Neural cell (in vitro differentiated cells): Measurements from ENCODE around the gene CCDC83. TPM values are rescaled to one million over a fixed set of nuclear protein-coding genes. Genes with fewer than 3 reads are reported as not detected.

Experiments
- H2AFZ ChIP-seq: fragments of 200-600, 300-800 bp; sonication (generic), shearing (Covaris generic); 2 replicates; pipeline ENCODE4 v1.6.0; 2014; ENCODE audit warnings: low read depth, mild to moderate bottlenecking, antibody characterized with exemption, low read length, moderate library complexity
- H3F3A ChIP-seq: fragments of 200-600 bp; shearing (Covaris generic); 2 replicates; pipeline ENCODE4 v1.6.1; 2016; ENCODE audit warnings: mild to moderate bottlenecking, moderate library complexity, mixed read lengths, antibody characterized with exemption, low read length; ENCODE audit not compliant: insufficient read depth, poor library complexity, severe bottlenecking
- H3K27ac ChIP-seq: fragments of 200-600, 300-800 bp; sonication (generic), shearing (Covaris generic); 2 replicates; pipeline ENCODE4 v1.5.1; 2014; ENCODE audit warnings: mild to moderate bottlenecking, low read length, moderate library complexity
- H3K27me3 ChIP-seq: fragments of 300-800, 200-600 bp; sonication (generic), shearing (Covaris generic); 2 replicates; pipeline ENCODE4 v1.6.0; 2014; ENCODE audit warnings: mild to moderate bottlenecking, low read depth, low read length, moderate library complexity; ENCODE audit not compliant: insufficient read depth
- H3K36me3 ChIP-seq: fragments of 300-800, 200-600 bp; sonication (generic), shearing (Covaris generic); 2 replicates; pipeline ENCODE4 v1.5.1; 2014; ENCODE audit warnings: mild to moderate bottlenecking, antibody characterized with exemption, low read length, moderate library complexity; ENCODE audit not compliant: insufficient read depth
- H3K4me2 ChIP-seq: fragments of 300-800, 200-600 bp; sonication (generic), shearing (Covaris generic); 2 replicates; pipeline ENCODE4 v1.6.0; 2014; ENCODE audit warnings: mild to moderate bottlenecking, low read length
- H3K4me3 ChIP-seq: fragments of 300-800, 200-600 bp; sonication (generic), shearing (Covaris generic); 2 replicates; pipeline ENCODE4 v1.5.1; 2014; ENCODE audit warnings: mild to moderate bottlenecking, low read length, moderate library complexity
- H3K79me2 ChIP-seq: fragments of 200-600 bp; shearing (Covaris generic); replicated peaks from 2 replicates; pipeline ENCODE4 v1.6.0; 2014; ENCODE audit warnings: mild to moderate bottlenecking, low read length, moderate library complexity; ENCODE audit not compliant: insufficient read depth
- H3K9ac ChIP-seq: fragments of 300-800, 200-600 bp; sonication (generic), shearing (Covaris generic); 2 replicates; pipeline ENCODE4 v1.6.1; 2016; ENCODE audit warnings: mild to moderate bottlenecking, low read length, mixed read lengths
- H3K9me2 ChIP-seq: fragments of 200-600 bp; shearing (Covaris generic); 2 replicates; pipeline ENCODE4 v1.6.1; 2016; ENCODE audit warnings: mild to moderate bottlenecking, low read length, mixed read lengths; ENCODE audit not compliant: insufficient read depth
- H3K9me3 ChIP-seq: fragments of 200-600, 300-800 bp; sonication (generic), shearing (Covaris generic); 2 replicates; pipeline ENCODE4 v1.6.1; 2016; ENCODE audit warnings: mild to moderate bottlenecking, mixed run types, low read length, moderate library complexity, mixed read lengths
- H4K20me1 ChIP-seq: fragments of 200-600 bp; shearing (Covaris generic); 2 replicates; pipeline ENCODE4 v1.6.1; 2016; ENCODE audit warnings: mild to moderate bottlenecking, mixed run types; ENCODE audit not compliant: insufficient read depth
- CTCF ChIP-seq: fragments of 450-650 bp; IDR thresholded peaks from 2 replicates; pipeline ENCODE4 v1.5.1; 2014; ENCODE audit warnings: antibody characterized with exemption, mild to moderate bottlenecking, moderate library complexity; ENCODE audit not compliant: poor library complexity, severe bottlenecking
- EP300 ChIP-seq: fragments of 450-650 bp; conservative IDR thresholded peaks from 2 replicates; pipeline ENCODE4 v1.6.1; 2014; ENCODE audit warnings: antibody characterized with exemption, mild to moderate bottlenecking, moderate library complexity; ENCODE audit not compliant: poor library complexity, severe bottlenecking
- EZH2 ChIP-seq: fragments of 200-600, 300-800 bp; shearing (Covaris generic), sonication (generic); IDR thresholded peaks from 2 replicates; pipeline ENCODE4 v1.6.1; 2014; ENCODE audit warnings: antibody characterized with exemption, low read length, borderline replicate concordance, mild to moderate bottlenecking; ENCODE audit not compliant: insufficient read depth, poor library complexity, severe bottlenecking
- MXI1 ChIP-seq: fragments of 450-650 bp; conservative IDR thresholded peaks from 2 replicates; pipeline ENCODE4 v1.6.1; 2014; ENCODE audit warnings: antibody characterized with exemption, mild to moderate bottlenecking; ENCODE audit not compliant: poor library complexity, severe bottlenecking
- POLR2AphosphoS5 ChIP-seq: IDR thresholded peaks from 2 replicates; pipeline ENCODE4 v1.6.1; 2012
- RAD21 ChIP-seq: fragments of 450-650 bp; conservative IDR thresholded peaks from 2 replicates; pipeline ENCODE4 v1.6.1; 2014; ENCODE audit warnings: antibody characterized with exemption, mild to moderate bottlenecking, moderate library complexity
- REST ChIP-seq: IDR thresholded peaks from 2 replicates; pipeline ENCODE4 v1.6.1; 2012; ENCODE audit warnings: borderline replicate concordance
- SMC3 ChIP-seq: fragments of 450-650 bp; conservative IDR thresholded peaks from 2 replicates; pipeline ENCODE4 v1.6.1; 2014; ENCODE audit warnings: antibody characterized with exemption, mild to moderate bottlenecking, moderate library complexity; ENCODE audit not compliant: poor library complexity
- TAF1 ChIP-seq: IDR thresholded peaks from 2 replicates; pipeline ENCODE4 v1.6.1; 2012; ENCODE audit warnings: low read depth
- polyA plus RNA-seq: library from polyadenylated mRNA; depleted of rRNA; stranded (reverse); fragments of >200 nt; gene quantifications from 2 replicates; pipeline ENCODE4 v1.2.3, GENCODE V29; 2014

Gene CCDC83
- polyA plus RNA-seq, 1 donor from 2014 or later = not detected

GRCh38 chr11:85913513-85913912 is 58.3 kb downstream of the CCDC83 start:
- Histone ChIP-seq H3F3A (no peaks in the 10 kb centered on the region), H3K36me3 (no peaks in the 10 kb centered on the region), H3K4me3 (no peak overlapping the region), H3K9me3 (no peaks in the 10 kb centered on the region), H3K27me3 (no peaks in the 10 kb centered on the region), H2AFZ (no peak overlapping the region), H3K27ac (no peak overlapping the region), H3K79me2 (no peaks in the 10 kb centered on the region), H3K4me2 (no peak overlapping the region), H4K20me1 (no peaks in the 10 kb centered on the region), H3K9me2 (no peaks in the 10 kb centered on the region), H3K9ac (no peak overlapping the region)
- TF ChIP-seq EP300 (no peak), TAF1 (no peak), POLR2AphosphoS5 (no peak), SMC3 (no peak), EZH2 (no peak), REST (no peak), CTCF (no peak), MXI1 (no peak), RAD21 (no peak)

GRCh38 chr11:85914425-85914824 is 59.2 kb downstream of the CCDC83 start:
- Histone ChIP-seq H4K20me1 (no peaks in the 10 kb centered on the region), H3K4me3 (no peak overlapping the region), H3K27me3 (no peaks in the 10 kb centered on the region), H3K9me3 (no peaks in the 10 kb centered on the region), H3K36me3 (no peaks in the 10 kb centered on the region), H3K79me2 (no peaks in the 10 kb centered on the region), H2AFZ (no peak overlapping the region), H3K9me2 (no peaks in the 10 kb centered on the region), H3F3A (no peaks in the 10 kb centered on the region), H3K27ac (no peak overlapping the region), H3K9ac (no peak overlapping the region), H3K4me2 (no peak overlapping the region)
- TF ChIP-seq TAF1 (no peak), EP300 (no peak), CTCF (no peak), EZH2 (no peak), SMC3 (no peak), REST (no peak), RAD21 (no peak), MXI1 (no peak), POLR2AphosphoS5 (no peak)
